K562 (cell line): Measurements from ENCODE around the gene TRIM37. TPM values are rescaled to one million over a fixed set of nuclear protein-coding genes. Genes with fewer than 3 reads are reported as not detected.

ENCODE experiments used
- ATAC-seq: fragments of 200-7000 bp; cut with Tn5 transposase; 3 replicates; pipeline ENCODE4 v1.9.1; 2020; ENCODE audit warnings: moderate library complexity
- BruUV-seq: library from RNA; stranded (reverse); fragments of 400-500 nt; replicated peaks from 2 replicates; lab custom pipeline; 2021; lab: Mats Ljungman, UMichigan
- CTCF ChIA-PET: fragments of 300-600 bp; formaldehyde crosslinking; extraction: SDS; loops from one replicate; lab custom pipeline; 2021; ENCODE audit warnings: low intra/inter-chr PET ratio; lab: Yijun Ruan, JAX
- POLR2A ChIA-PET: fragments of 300-600, 350-650 bp; sonication (Branson Sonifier 250); formaldehyde crosslinking; extraction: SDS; loops from one replicate; lab custom pipeline; 2021; ENCODE audit warnings: antibody characterized with exemption, inconsistent platforms; lab: Yijun Ruan, JAX
- DNase-seq, 4 experiments: peaks; one replicate each; pipeline versions ENCODE4 v3.0.0 to v3.0.0-alpha.2; 2011 to 2018; ENCODE audit warnings: low spot score in 3 of 4, mixed read lengths in 3 of 4; ENCODE audit errors: extremely low read depth in 1 of 4
- FAIRE-seq: peaks from 2 replicates; lab custom pipeline; 2011; peaks lifted over from hg19 to GRCh38; lab: Jason Lieb, UNC
- H2AFZ ChIP-seq: 2 replicates; pipeline ENCODE4 v1.6.0; 2011; ENCODE audit warnings: low read depth, low read length, control low read depth, inconsistent platforms
- H3K27ac ChIP-seq: fragments of 200-600 bp; 3 replicates; pipeline ENCODE4 v1.8.0; 2011; ENCODE audit warnings: low read depth, mild to moderate bottlenecking, control low read depth, inconsistent platforms, low read length, moderate library complexity, mixed read lengths; ENCODE audit errors: extremely low read depth
- H3K27me3 ChIP-seq, 2 experiments: fragments of 300-600 bp in 1 of 2; 2 replicates in 1 of 2; 3 replicates in 1 of 2; pipeline versions ENCODE4 v1.6.0 to v1.8.0; 2011; ENCODE audit warnings: inconsistent platforms in 2 of 2, low read length in 2 of 2, mild to moderate bottlenecking in 1 of 2, mixed read lengths in 1 of 2, moderate library complexity in 1 of 2; ENCODE audit not compliant: control insufficient read depth in 2 of 2, insufficient read depth in 2 of 2
- H3K36me3 ChIP-seq: fragments of 300-600 bp; 3 replicates; pipeline ENCODE4 v1.8.0; 2011; ENCODE audit warnings: mild to moderate bottlenecking, low read length, inconsistent platforms; ENCODE audit not compliant: control insufficient read depth, insufficient read depth
- H3K4me1 ChIP-seq, 2 experiments: fragments of 200-600 bp in 1 of 2; replicated peaks in 1 of 2; 2 replicates in 1 of 2; 3 replicates in 1 of 2; pipeline versions ENCODE4 v1.5.1 to v1.8.0; 2011; ENCODE audit warnings: inconsistent platforms in 2 of 2, low read length in 2 of 2, mild to moderate bottlenecking in 1 of 2, mixed read lengths in 1 of 2, moderate library complexity in 1 of 2; ENCODE audit not compliant: control insufficient read depth in 2 of 2, insufficient read depth in 2 of 2
- H3K4me2 ChIP-seq: 2 replicates; pipeline ENCODE4 v1.6.1; 2011; ENCODE audit warnings: low read length, control low read depth, inconsistent platforms, mixed read lengths; ENCODE audit not compliant: insufficient read depth
- H3K4me3 ChIP-seq: fragments of 200-600 bp; sonication (generic), shearing (Covaris generic); 2 replicates; pipeline ENCODE4 v1.5.1; 2016; ENCODE audit warnings: control low read depth, inconsistent platforms
- H3K79me2 ChIP-seq: fragments of 200-600 bp; 3 replicates; pipeline ENCODE4 v1.8.0; 2011; ENCODE audit warnings: low read length, inconsistent platforms; ENCODE audit not compliant: control insufficient read depth, insufficient read depth
- H3K9ac ChIP-seq, 2 experiments: 2 replicates each; pipeline versions ENCODE4 v1.6.0 to v1.6.1; 2011; ENCODE audit warnings: low read depth in 2 of 2, low read length in 2 of 2, control low read depth in 1 of 2, inconsistent platforms in 1 of 2, mild to moderate bottlenecking in 1 of 2, mixed read lengths in 1 of 2; ENCODE audit not compliant: insufficient read depth in 1 of 2
- H3K9me1 ChIP-seq: one replicate; pipeline ENCODE4 v1.6.0; 2011; ENCODE audit warnings: inconsistent platforms, mild to moderate bottlenecking, low read length, moderate library complexity; ENCODE audit not compliant: control insufficient read depth, insufficient read depth
- H3K9me3 ChIP-seq: replicated peaks from 2 replicates; pipeline ENCODE4 v1.5.1; 2011; ENCODE audit warnings: low read depth, low read length, inconsistent platforms; ENCODE audit not compliant: control insufficient read depth, insufficient read depth
- H4K20me1 ChIP-seq: replicated peaks from 2 replicates; pipeline ENCODE4 v1.6.1; 2011; ENCODE audit warnings: low read length, inconsistent platforms, mixed read lengths; ENCODE audit not compliant: control insufficient read depth, insufficient read depth
- ADNP ChIP-seq: fragments of 200-800 bp; sonication (Bioruptor generic); IDR thresholded peaks from 2 replicates; pipeline ENCODE4 v1.6.1; 2016; ENCODE audit warnings: missing genetic modification characterization, missing compliant biosample characterization
- ELF4 ChIP-seq: fragments of 450-650 bp; formaldehyde crosslinking; IDR thresholded peaks from 2 replicates; pipeline ENCODE4 v1.4.0; 2022; ENCODE audit warnings: missing genetic modification characterization
- ETV6 ChIP-seq, 3 experiments: fragments of 150-350 bp in 1 of 3; sonication (generic) in 1 of 3; formaldehyde crosslinking in 1 of 3; IDR thresholded peaks; 2 replicates each; pipeline versions ENCODE4 v1.6.1 to v1.8.0; 2014 to 2022; ENCODE audit warnings: borderline replicate concordance in 2 of 3, low read depth in 2 of 3, antibody characterized with exemption in 1 of 3, low read length in 1 of 3, mild to moderate bottlenecking in 1 of 3, missing genetic modification reagents in 1 of 3
- HDGF ChIP-seq: fragments of 450-650 bp; IDR thresholded peaks from 2 replicates; pipeline ENCODE4 v1.6.1; 2016
- KHSRP ChIP-seq: fragments of 450-650 bp; IDR thresholded peaks from 2 replicates; pipeline ENCODE4 v1.6.1; 2017
- POLR2B ChIP-seq: fragments of 450-650 bp; IDR thresholded peaks from 2 replicates; pipeline ENCODE4 v1.6.1; 2018; ENCODE audit warnings: low read depth; ENCODE audit not compliant: partially characterized antibody
- RBM34 ChIP-seq: fragments of 200-400 bp; formaldehyde crosslinking; IDR thresholded peaks from 2 replicates; pipeline ENCODE4 v1.6.1; 2018; ENCODE audit warnings: low read length, borderline replicate concordance; ENCODE audit not compliant: insufficient read depth
- SRSF7 ChIP-seq: fragments of 200-400 bp; formaldehyde crosslinking; optimal IDR thresholded peaks from 2 replicates; pipeline ENCODE3; 2017; ENCODE audit warnings: mild to moderate bottlenecking, low read depth, low read length
- TAF15 ChIP-seq: fragments of 200-400 bp; formaldehyde crosslinking; IDR thresholded peaks from 2 replicates; pipeline ENCODE4 v1.6.1; 2017; ENCODE audit warnings: mild to moderate bottlenecking, low read depth, low read length, moderate library complexity
- ZZZ3 ChIP-seq: fragments of 450-650 bp; IDR thresholded peaks from 2 replicates; pipeline ENCODE4 v1.6.1; 2016; ENCODE audit warnings: antibody characterized with exemption, mild to moderate bottlenecking, moderate library complexity
- WGBS: fragments of 100-300 bp; shearing (Covaris generic); methylation state at CpG from one replicate; pipeline ENCODE4 v1.1.6; 2016; ENCODE audit warnings: low coverage, mixed read lengths; ENCODE audit not compliant: insufficient coverage; ENCODE audit errors: missing lambda C conversion rate; 5-methylcytosine and 5-hydroxymethylcytosine counted together
- in situ Hi-C: fragments of 300-500 bp; cut with MboI; formaldehyde crosslinking; loops from 4 replicates; pipeline ENCODE4 v1.15.0; 2018; ENCODE audit warnings: inconsistent platforms, mixed read lengths
- intact Hi-C: fragments of 100-400 bp; cut with micrococcal nuclease; formaldehyde crosslinking; loops from 2 replicates; pipeline ENCODE4 v1.14.2; 2022
- polyA plus RNA-seq, 8 experiments: library from polyadenylated mRNA; depleted of rRNA in 4 of 8; stranded (reverse) in 5 of 8; unstranded in 3 of 8; fragments of >200 nt; fragmentation: Nextera tagmentation in 2 of 8; fragmentation: Illumina TruSeq in 1 of 8; extraction: Ambion mirVana in 2 of 8; extraction: Trizol in 1 of 8; gene quantifications; 2 replicates each; pipeline versions ENCODE4 v1.2.1 to v1.2.3, GENCODE V29; 2011 to 2014; ENCODE audit warnings: inconsistent platforms in 1 of 8, missing spikeins in 1 of 8
- total RNA-seq, 7 experiments: library from RNA; depleted of rRNA in 6 of 7; stranded (reverse); fragments of >200 nt in 6 of 7; fragmentation: Illumina TruSeq in 2 of 7; extraction: Trizol in 2 of 7; gene quantifications; 2 replicates each; pipeline versions ENCODE4 v1.2.1 to v1.2.3, GENCODE V29; 2011 to 2021; ENCODE audit warnings: low replicate concordance in 1 of 7

The TRIM37 gene
- total and polyA plus RNA-seq, 9 of the 15 experiments (the other 6 are each of a cell fraction or from before 2014, with no cell fraction given) = 4.5 to 31.4 (median 23.8) TPM

DNA sequence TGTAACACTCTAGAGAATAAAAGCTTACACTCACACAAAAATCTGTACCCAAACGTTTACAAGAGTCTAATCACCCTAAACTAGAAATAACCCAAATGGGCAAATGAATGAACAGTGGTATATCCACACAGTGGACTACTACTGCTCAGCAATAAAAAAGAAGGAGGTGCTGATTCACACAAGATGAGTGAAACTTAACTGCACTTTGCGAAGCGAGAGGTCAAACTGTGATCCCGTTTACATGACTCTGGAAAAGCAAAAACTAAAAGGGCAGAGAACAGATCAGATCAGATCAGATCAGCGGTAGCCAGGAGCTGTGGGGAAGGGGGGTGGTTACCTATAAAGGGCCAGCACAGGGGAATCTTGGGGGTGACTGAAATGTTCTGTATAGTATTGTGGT lies 113.4 kb downstream of the TRIM37 start:
- no peak overlapping the region for H3K9ac ChIP-seq
- intact Hi-C loops = no loop called here
- no peaks in the 10 kb centered on the region for H4K20me1 ChIP-seq
- ATAC-seq (no peak; the same call in 1 of the 3 replicates), FAIRE-seq (no peak), DNase-seq (no peak)
- CTCF ChIA-PET = no interaction called here
- TF ChIP-seq KHSRP = no peak
- no peak for TF ChIP-seq HDGF
- TF ChIP-seq RBM34 = no peak
- TF ChIP-seq ZZZ3 = no peak
- no peak for TF ChIP-seq ADNP (tag)
- no peak for TF ChIP-seq SRSF7
- no peak for TF ChIP-seq POLR2B
- TF ChIP-seq ETV6 (IDR thresholded peaks at IDR 0.05; ENCODE audit: borderline replicate concordance in 1 of 2, low read depth in 2 of 2, low read length in 1 of 2) = no peak
- no peak for TF ChIP-seq ETV6 (CRISPR knock-in tag; IDR thresholded peaks at IDR 0.05; ENCODE audit: borderline replicate concordance)
- TF ChIP-seq ELF4 (CRISPR knock-in tag) = no peak
- no peak for TF ChIP-seq TAF15
- no peak overlapping the region for H3K4me3 ChIP-seq
- no peaks in the 10 kb centered on the region for H3K79me2 ChIP-seq
- in situ Hi-C loops = no loop called here
- H2AFZ ChIP-seq = no peak overlapping the region
- H3K27me3 ChIP-seq = no peaks in the 10 kb centered on the region
- H3K36me3 ChIP-seq = peaks cover 11% of the 10 kb centered on the region; the same call in 1 of the 3 replicates
- no peaks in the 10 kb centered on the region for H3K9me1 ChIP-seq
- H3K4me2 ChIP-seq = no peak overlapping the region
- WGBS = 36% methylated on average over 5 of the region's 5 CpGs
- no peaks in the 10 kb centered on the region for H3K9me3 ChIP-seq
- no peaks in the 10 kb centered on the region for H3K4me1 ChIP-seq
- no peak overlapping the region for H3K27ac ChIP-seq
- POLR2A ChIA-PET = interaction anchor here (0.7 kb wide), 1 partner anchor 107 kb away, joined by 4 read pairs; no protein-coding TSS in a partner anchor
- BruUV-seq = no TSS peak
